Left kidney (tissue), 2 donors: ENCODE measurements around the gene SKOR1. TPM values are rescaled to one million over a fixed set of nuclear protein-coding genes. Genes with fewer than 3 reads are reported as not detected.

Experiments
- DNase-seq: peaks from one replicate; pipeline ENCODE4 v3.0.0-alpha.2; 2013
- polyA plus RNA-seq: library from polyadenylated mRNA; unstranded; fragments of 120-200 nt; gene quantifications from one replicate; pipeline ENCODE4 v1.2.1, GENCODE V29; 2013; ENCODE audit not compliant: insufficient read length

Gene SKOR1
- polyA plus RNA-seq, 1 donor, result 0.70 TPM

- no peak for DNase-seq
Measured at GRCh38 chr15:67832897-67833709, 7.8 kb downstream of the SKOR1 start.

- DNase-seq, result peak; percentile 59
Measured at GRCh38 chr15:67833710-67834511, 8.6 kb downstream of the SKOR1 start.

DNA sequence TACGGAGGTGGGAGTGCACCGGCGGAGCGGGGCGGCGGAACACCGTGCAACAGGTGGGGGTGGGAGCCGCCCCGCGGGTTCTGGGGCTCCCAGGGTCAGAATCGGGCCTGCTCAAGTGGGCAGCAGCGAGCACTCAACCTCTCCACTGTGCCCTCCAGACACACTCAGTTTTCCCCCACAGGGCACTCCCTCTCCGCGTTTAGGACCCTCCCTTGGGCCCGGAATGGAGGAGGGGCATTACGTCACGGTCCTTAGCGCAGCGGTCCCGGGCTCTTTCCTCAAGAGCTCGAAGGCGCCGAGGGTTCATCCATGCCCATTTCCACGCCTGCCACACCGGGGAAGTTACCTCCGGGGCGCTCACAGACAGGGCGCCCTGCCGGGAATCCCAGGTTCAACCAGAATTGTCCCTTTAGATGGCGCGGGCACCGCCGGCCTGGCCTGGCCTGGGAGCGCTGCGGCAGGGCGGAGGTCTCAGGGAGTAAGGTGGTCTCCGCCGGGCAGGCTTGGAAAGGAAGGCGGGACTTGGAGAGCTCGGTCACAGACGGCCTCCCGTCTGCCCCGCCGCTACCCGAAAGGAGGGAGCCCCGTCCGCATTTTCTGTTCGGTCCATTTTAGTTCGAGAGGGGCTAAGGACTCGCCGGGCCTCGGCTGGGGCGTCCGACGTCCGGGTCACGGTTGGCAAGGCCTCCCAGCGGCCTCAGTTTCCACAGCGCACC lies 9.4 kb downstream of the SKOR1 start:
- DNase-seq, result no peak

DNA sequence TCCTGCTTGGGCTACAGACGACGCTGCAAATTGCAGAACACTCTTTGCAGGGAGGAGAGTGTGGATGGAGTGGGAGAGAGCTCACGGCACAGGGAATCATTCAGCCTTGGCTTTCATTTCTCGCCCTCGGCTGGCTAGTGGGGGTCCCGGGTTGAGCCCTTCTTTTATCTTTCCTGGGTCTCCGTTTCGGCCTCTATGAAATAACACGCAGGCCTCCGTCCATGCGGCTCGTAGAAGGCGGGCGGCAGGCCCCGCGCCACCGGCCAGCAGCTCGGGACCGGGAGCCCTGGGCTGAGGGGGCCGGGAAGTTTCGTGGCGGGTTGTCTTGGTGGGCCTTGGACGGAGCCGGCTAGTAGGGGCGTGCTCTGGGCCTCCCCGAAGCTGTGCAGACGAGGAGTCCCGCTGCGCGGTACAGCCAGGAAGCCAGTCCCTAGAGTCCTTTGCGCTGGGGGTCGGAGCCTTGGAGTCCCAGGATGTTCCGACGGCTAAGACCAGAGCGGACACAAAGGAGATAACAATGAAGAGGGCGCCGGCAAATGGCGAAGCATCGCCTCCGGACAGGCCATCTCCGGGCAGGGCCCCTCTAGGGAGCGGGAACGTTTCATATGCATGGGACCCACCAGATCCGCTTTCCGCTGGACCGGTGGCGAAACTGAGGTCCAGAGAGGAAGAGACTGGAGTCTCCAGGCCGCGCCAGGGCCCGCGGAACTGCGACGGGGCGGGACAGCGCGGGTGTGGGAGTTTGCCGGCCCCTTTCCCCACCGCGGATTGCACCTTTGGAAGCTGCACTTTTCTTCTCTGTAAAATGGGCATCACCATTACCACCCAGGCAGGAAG lies 10.2 kb downstream of the SKOR1 start:
- no peak for DNase-seq

DNA sequence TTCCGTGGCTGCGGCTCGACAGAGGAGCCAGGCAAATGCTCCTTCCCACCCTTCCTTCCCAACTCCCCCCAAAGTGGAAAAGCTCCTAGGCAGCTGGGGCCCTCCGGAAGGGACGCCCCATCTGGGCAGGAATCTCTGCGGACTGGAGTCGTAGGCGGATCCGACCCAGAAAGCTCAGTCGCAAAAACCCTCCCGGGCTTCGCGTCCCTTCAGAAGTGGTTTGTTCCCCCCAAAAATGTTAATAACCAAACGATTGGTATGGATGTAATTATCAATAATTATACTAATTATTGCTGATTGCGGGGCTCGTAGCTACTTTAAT lies 10.8 kb downstream of the SKOR1 start:
- DNase-seq, result no peak

GRCh38 chr15:67836477-67836876 lies 11.2 kb downstream of the SKOR1 start:
- DNase-seq, result no peak

DNA sequence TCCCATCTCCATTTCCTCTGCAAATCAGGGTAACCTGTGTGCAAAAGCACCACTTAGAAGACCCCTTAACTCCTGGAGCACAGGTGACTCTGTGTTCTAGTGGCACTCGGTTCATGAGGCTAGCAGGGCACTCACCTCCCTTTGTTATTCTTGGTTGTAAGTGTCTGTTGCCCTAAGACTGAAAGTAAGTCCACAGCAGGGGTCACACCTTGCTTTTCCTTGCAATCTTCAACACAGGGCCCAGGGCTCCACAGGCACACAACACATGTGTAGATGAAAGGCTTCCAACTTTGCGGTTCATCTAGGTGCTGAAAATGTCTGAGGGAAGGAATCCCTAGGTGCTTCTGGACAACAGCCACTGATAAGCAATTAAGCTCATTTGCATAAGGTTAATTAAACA lies 11.6 kb downstream of the SKOR1 start:
- no peak for DNase-seq

DNA sequence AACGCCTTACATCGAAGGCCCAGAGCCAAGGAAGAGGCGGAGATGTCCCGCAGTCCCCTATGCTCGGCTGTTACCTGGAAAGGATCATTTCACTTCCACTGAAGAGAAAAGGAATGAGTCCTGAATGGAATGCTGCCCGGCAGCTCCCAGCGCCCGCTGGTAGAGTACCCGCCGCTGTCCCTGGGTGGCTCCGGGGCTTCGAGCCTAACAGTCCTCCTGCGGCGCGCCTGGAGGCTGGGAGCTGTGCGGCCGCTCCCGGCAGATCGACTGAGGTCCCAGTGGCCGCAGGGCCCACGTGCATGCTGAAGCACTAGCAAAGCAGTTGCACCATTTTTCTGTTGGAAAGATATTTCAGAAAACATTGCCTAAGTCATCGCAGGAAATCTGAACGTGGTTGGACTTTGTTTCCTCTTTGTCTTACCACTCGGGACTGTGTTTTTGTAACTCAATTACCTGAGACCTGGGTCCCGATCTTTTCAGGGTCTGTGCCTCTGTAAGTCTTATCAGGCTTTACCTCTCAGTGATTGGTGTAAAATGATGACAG lies 13.6 kb downstream of the SKOR1 start:
- peak; percentile 61 for DNase-seq

DNA sequence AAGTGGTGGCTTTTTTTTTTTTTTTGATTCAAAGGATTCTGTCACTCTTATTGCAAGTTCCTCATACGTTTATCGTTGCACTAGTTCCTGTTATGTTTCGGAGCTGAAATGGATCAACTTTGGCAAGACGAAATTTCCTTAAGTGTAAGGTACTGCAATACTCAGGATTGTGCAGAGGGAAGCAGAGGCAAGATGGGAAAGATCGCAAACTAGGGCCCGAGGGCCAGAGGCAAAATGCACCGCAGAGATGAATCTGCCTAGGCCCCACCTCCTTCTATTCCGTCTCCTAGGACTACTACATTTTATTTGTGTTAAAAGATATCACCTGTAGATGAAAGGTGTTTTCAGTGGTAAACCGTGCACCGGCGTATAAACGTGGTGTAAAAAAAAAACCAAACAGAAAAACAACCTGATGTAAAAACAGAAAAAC lies 14.2 kb downstream of the SKOR1 start:
- DNase-seq, result no peak

- peak; percentile 92 for DNase-seq
Measured at GRCh38 chr15:67839929-67840748, 14.8 kb downstream of the SKOR1 start, which contains the start of gene RNU6-1. Gene RNU6-1, minus strand, starts transcription at chr15:67840045.

GRCh38 chr15:67840749-67841512 lies 15.6 kb downstream of the SKOR1 start:
- DNase-seq, result no peak

GRCh38 chr15:67841513-67841762 lies 16.1 kb downstream of the SKOR1 start:
- DNase-seq, result no peak

DNA sequence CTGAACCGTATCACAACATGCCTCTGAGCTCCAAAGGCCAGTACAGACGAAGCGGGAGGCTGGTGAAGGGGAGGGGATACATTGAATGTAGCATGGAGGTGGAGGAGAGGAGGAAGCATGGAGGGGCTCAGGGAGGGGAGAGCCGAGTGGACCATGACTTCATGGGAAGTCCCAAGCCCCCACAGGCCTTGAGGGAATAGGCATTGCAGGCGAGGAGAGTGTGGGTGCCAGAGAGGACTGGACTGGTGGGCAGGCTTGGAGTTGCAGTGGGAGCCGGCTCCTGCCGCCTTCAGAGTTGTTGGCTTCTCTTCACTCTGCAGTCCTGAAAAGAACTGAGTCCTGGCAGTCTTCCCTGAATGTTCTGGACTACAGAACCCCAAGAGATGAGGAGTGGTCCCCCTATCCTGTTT lies 17.8 kb downstream of the SKOR1 start:
- DNase-seq, result no peak

- peak; percentile 80 for DNase-seq
Measured at GRCh38 chr15:67843571-67844387, 18.5 kb downstream of the SKOR1 start.

- no peak for DNase-seq
Measured at GRCh38 chr15:67845974-67846373, 20.7 kb downstream of the SKOR1 start.

DNA sequence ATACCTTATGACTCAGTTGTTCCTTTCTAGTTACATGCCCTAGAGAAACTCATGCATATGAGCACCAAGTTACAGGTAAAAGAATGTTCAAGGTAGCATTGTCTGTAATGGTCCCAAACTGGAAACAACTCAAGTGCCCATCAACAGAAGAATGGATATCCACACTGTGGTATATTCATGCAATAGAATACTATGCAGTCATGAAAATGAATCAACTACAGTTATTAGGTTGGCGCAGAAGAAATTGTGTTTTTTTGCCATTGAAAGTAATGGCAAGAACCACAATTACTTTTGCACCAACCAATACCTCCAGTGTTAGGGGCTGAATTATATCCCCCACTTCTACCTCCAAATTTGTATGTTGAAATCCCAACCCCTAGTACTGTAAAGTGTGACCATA lies 24.2 kb downstream of the SKOR1 start:
- DNase-seq, result no peak

- no peak for DNase-seq
Measured at GRCh38 chr15:67850336-67850735, 25.0 kb downstream of the SKOR1 start.

- no peak for DNase-seq
Measured at GRCh38 chr15:67850994-67851571, 25.8 kb downstream of the SKOR1 start.

DNA sequence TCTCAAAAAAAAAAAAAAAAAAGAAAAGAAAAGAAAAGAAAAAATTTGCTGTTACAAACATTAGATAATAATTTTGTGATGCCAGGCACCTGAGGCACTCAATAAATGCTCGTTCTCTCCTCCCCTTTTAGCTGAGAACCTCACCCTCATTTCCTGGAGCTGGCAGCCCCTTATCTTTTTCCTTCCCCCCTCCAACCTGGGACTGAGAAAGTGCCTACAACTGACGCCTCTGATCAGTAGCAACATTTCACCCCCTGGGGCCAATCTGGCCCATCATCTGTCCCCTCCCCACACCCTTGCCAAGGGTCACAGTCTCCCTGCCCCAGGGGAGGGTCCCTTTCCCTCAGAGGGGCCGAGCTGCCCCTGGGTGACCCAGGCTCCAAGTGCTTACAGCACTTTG lies 27.1 kb downstream of the SKOR1 start:
- no peak for DNase-seq
